T-helper 17 cell (primary cell): ENCODE measurements around the gene UGT2B28. TPM values are rescaled to one million over a fixed set of nuclear protein-coding genes. Genes with fewer than 3 reads are reported as not detected.
"Not testable (repeated sequence)": the region's sequence is repeated elsewhere in the genome, so short reads cannot be mapped to it uniquely, and the experiment has no call there.

Experiments
- ATAC-seq: fragments of 150-1000 bp; cut with Tn5 transposase; 2 replicates; pipeline ENCODE4 v1.10.0; 2021; ENCODE audit warnings: mild to moderate bottlenecking, moderate library complexity
- DNase-seq, 3 donors: peaks; one replicate each; pipeline versions ENCODE4 v3.0.0 to v3.0.0-alpha.2; 2020 to 2021
- H3K9me3 ChIP-seq: one replicate; pipeline ENCODE4 v1.7.0; 2013; ENCODE audit warnings: low read length, mild to moderate bottlenecking; ENCODE audit not compliant: control insufficient read depth, poor library complexity, severe bottlenecking
- H3K27ac Mint-ChIP-seq: one replicate; pipeline ENCODE4 v1.8.0; 2022; ENCODE audit warnings: mild to moderate bottlenecking, moderate library complexity, mixed read lengths
- H3K27me3 Mint-ChIP-seq: one replicate; pipeline ENCODE4 v1.8.0; 2022; ENCODE audit warnings: mixed read lengths
- H3K36me3 Mint-ChIP-seq: one replicate; pipeline ENCODE4 v1.8.0; 2022; ENCODE audit warnings: low read depth, mixed read lengths
- H3K4me1 Mint-ChIP-seq: one replicate; pipeline ENCODE4 v1.8.0; 2022; ENCODE audit warnings: mild to moderate bottlenecking, mixed read lengths
- H3K4me3 Mint-ChIP-seq: one replicate; pipeline ENCODE4 v1.8.0; 2022; ENCODE audit warnings: mild to moderate bottlenecking, moderate library complexity, mixed read lengths
- total RNA-seq, 4 donors: library from RNA in 2 of 4; stranded (reverse) in 2 of 4; gene quantifications; one replicate each; pipeline ENCODE4 v1.2.3 and lab custom pipeline; 2022 to 2026

Gene UGT2B28
- total RNA-seq, 2 donors from 2014 or later = not detected

GRCh38 chr4:69317669-69318298, 37.5 kb downstream of the UGT2B28 start:
- not testable (repeated sequence) for H3K9me3 ChIP-seq, H3K4me1 Mint-ChIP-seq, H3K27ac Mint-ChIP-seq, ATAC-seq, H3K36me3 Mint-ChIP-seq, H3K27me3 Mint-ChIP-seq, DNase-seq, H3K4me3 Mint-ChIP-seq

DNA sequence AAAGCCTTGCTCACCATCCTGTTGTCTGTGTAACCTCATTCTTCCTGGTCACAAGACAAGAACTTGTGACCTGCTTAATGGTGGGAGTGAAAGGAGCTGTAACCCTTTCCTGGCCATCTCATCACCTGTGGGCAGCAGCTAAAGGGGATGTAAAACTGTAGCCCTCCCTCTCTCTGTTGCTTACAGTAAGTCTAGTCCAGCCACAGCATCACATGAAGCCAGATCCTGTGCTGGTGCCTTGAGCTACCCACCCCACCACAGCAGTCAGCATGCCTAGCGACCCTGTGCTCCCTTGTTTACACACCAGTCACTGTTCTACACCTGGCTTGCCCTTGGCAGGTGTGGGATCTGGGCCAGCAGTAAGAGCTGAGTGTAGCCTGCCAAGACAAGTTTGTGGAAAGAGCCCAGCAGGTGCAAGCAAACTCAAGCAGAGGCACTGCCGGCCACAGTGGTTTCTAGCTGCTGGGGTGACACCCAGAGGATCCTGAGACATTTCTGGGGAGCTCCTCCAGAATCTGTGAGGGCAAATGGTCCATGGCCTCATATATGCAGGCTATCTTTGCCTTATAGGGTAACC, 41.0 kb downstream of the UGT2B28 start:
- ATAC-seq (no peak), DNase-seq (no peak)
- no peaks in the 10 kb centered on the region for H3K4me1 Mint-ChIP-seq
- no peaks in the 10 kb centered on the region for H3K36me3 Mint-ChIP-seq
- H3K9me3 ChIP-seq = no peaks in the 10 kb centered on the region
- H3K4me3 Mint-ChIP-seq = no peak overlapping the region
- no peak overlapping the region for H3K27ac Mint-ChIP-seq
- H3K27me3 Mint-ChIP-seq = no peaks in the 10 kb centered on the region

DNA sequence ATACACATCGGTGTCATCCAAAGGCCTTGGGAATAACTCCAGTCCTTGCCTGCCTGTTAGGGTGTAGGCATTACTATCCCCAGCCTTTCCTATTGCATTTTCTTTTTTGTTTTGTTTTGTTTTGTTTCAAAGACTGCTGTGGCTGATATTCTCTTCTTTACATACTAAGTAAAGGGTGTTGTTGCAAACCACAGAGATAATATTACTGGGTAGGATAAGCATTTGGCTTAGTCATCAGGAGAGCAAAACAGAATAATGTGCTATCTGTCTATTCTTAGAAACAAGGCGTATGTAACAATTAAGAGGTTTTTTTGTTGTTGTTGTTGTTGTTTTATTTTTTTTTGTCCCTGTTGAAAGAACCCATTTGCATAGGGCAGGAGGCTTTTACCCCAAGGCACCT, 41.8 kb downstream of the UGT2B28 start:
- no peak for ATAC-seq
- no peak overlapping the region for H3K4me3 Mint-ChIP-seq
- DNase-seq = no peak
- H3K9me3 ChIP-seq = no peaks in the 10 kb centered on the region
- H3K27me3 Mint-ChIP-seq = no peaks in the 10 kb centered on the region
- H3K36me3 Mint-ChIP-seq = no peaks in the 10 kb centered on the region
- no peaks in the 10 kb centered on the region for H3K4me1 Mint-ChIP-seq
- H3K27ac Mint-ChIP-seq = no peak overlapping the region

GRCh38 chr4:69323284-69323683, 43.0 kb downstream of the UGT2B28 start:
- no peak for ATAC-seq
- no peaks in the 10 kb centered on the region for H3K9me3 ChIP-seq
- no peak overlapping the region for H3K4me3 Mint-ChIP-seq
- H3K27ac Mint-ChIP-seq = no peak overlapping the region
- H3K4me1 Mint-ChIP-seq = no peaks in the 10 kb centered on the region
- no peaks in the 10 kb centered on the region for H3K36me3 Mint-ChIP-seq
- no peak for DNase-seq
- no peaks in the 10 kb centered on the region for H3K27me3 Mint-ChIP-seq

DNA sequence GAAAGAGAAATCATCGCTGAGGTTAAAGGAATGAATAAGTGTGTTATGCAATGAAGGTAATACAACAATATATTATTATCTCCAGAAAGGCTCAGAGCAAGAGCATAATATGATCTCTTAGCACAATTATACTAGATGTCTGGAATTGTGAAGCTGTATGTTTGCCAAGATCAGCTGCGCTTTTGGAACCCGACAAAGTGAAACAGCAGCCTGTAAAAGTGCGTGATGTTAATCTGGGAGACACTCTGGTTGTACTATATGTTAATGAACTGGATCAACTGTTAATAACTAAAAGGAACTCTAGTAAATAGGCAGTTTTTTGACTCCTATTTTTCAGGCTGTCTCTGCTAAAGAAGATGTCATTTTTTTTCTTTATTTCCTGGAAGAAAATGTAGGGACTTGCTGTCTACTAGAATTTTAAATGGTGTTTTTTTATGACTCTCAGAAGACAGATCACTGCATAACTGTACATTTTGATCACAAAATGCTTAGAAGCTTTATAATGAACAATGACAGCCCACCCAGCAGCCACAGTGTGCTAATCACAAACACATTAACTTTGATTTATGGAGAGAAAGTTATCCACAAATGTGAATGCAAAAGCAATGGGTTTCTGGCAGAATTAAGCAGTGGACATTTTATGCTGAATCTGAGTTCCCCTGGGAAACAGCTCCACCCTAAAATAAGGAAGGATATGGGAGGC, 50.2 kb downstream of the UGT2B28 start:
- no peaks in the 10 kb centered on the region for H3K36me3 Mint-ChIP-seq
- H3K27ac Mint-ChIP-seq = no peak overlapping the region
- DNase-seq = no peak
- no peak overlapping the region for H3K4me3 Mint-ChIP-seq
- no peaks in the 10 kb centered on the region for H3K27me3 Mint-ChIP-seq
- H3K4me1 Mint-ChIP-seq = no peaks in the 10 kb centered on the region
- no peaks in the 10 kb centered on the region for H3K9me3 ChIP-seq
- ATAC-seq = no peak

GRCh38 chr4:69331304-69331703, 51.0 kb downstream of the UGT2B28 start:
- not testable (repeated sequence) for H3K27ac Mint-ChIP-seq, H3K4me1 Mint-ChIP-seq, H3K9me3 ChIP-seq, H3K27me3 Mint-ChIP-seq, H3K4me3 Mint-ChIP-seq, DNase-seq, ATAC-seq, H3K36me3 Mint-ChIP-seq

DNA sequence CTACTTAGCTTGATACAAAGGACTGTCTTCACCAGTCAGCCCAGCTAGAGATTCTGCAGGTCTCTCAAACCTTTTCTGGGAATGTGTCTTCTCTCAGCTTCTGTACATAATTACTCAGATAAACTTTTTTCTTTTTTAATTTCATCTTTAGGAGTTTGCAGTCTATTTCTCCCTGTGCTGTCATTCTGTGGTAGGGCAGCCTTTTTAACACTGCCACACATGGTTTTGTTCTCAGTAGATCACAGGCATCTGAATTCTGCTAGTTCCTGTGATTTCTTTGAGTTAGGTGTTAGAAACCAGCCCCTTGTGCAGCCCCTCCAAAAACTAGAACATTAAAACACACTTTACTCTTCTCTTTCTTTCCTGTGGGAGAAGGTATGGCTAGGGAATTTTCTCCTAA, 55.2 kb downstream of the UGT2B28 start:
- H3K36me3 Mint-ChIP-seq, H3K27me3 Mint-ChIP-seq, H3K4me1 Mint-ChIP-seq, H3K4me3 Mint-ChIP-seq, DNase-seq, ATAC-seq, H3K9me3 ChIP-seq, H3K27ac Mint-ChIP-seq: not testable (repeated sequence)

DNA sequence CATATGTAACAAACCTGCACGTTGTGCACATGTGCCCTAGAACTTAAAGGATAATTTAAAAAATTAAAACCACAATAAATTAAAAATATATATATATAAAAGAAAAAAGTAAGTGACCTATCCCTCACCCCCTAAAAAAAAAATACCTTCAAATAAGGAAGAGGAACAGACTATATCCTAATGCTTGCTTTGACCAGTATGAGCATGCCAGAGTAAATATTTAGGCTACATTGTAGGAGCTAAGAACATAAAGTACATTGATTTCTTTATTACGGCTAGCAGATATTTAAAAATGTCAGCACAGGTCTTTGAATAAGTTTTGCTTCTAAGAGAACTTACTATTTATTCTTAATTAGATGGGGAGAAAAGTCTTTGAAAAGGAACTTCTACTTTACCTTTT, 62.8 kb downstream of the UGT2B28 start:
- DNase-seq, H3K27me3 Mint-ChIP-seq, H3K27ac Mint-ChIP-seq, ATAC-seq, H3K36me3 Mint-ChIP-seq, H3K4me3 Mint-ChIP-seq, H3K4me1 Mint-ChIP-seq, H3K9me3 ChIP-seq: not testable (repeated sequence)

DNA sequence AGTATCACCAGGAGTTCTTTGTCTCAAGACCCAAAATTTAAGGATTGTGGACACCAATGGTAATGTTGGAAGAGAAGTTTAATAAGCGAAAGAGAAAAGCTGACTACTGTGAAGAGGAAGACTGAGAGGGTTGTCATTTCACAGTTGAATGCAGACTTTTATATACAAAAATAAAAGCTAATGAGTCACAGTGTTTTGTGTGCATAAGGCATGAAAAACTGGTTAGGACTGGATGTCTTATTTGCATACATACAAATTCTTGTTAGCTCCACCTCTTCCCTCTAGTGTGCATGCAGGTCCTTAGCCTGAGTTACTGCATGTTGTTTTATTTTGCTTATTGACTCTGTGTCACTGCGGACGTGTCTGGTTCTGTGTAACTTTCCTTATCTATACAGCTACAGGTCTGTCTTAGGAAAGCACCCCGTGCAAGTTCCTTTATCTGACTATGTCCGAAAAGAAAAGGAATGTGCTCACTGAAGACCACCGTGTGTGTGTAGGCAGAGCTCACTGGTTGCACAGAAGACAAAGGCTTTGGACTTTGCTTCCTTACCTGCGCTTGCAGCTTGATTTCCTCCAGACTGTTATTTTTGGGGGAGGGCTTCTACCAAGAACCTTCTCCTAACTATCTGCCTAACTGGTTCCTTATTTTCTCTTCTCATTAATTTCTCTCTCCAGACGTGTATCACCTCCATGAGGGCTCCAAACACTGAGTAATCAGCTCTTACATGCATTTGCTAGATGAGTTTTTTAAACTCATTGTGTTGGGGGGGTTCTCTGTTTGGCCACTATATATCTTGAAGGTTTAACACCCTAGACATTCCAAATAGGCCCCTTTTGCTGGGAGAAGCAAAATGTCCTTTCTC, 63.5 kb downstream of the UGT2B28 start:
- H3K9me3 ChIP-seq, H3K27ac Mint-ChIP-seq, DNase-seq, H3K4me1 Mint-ChIP-seq, H3K27me3 Mint-ChIP-seq, ATAC-seq, H3K36me3 Mint-ChIP-seq, H3K4me3 Mint-ChIP-seq: not testable (repeated sequence)

Other genes starting within 250 kb of the UGT2B28 start
- not detected for gene UGT2B7, start 184.0 kb upstream of the UGT2B28 start, total RNA-seq
- not detected for gene UGT2B11, start 65.7 kb upstream of the UGT2B28 start, total RNA-seq
- not detected for gene UGT2B4, start 215.4 kb downstream of the UGT2B28 start, total RNA-seq